B cell (primary cell): ENCODE data around the gene CNKSR3. TPM values are rescaled to one million over a fixed set of nuclear protein-coding genes. Genes with fewer than 3 reads are reported as not detected.

Source experiments
- ATAC-seq: fragments of 200-7000 bp; cut with Tn5 transposase; one replicate; pipeline ENCODE4 v1.10.0; 2021; ENCODE audit warnings: low read depth, mild to moderate bottlenecking, moderate number of reproducible peaks, moderate library complexity
- CTCF ChIA-PET: fragments of 350-600 bp; sonication (Branson Sonifier 250); formaldehyde crosslinking; loops from one replicate; lab custom pipeline; 2021; ENCODE audit warnings: antibody characterized with exemption, inconsistent platforms; lab: Charles Lee
- POLR2A ChIA-PET: fragments of 350-600 bp; sonication (Branson Sonifier 250); formaldehyde crosslinking; loops from one replicate; lab custom pipeline; 2021; ENCODE audit warnings: antibody characterized with exemption; lab: Charles Lee
- DNase-seq: peaks from one replicate; pipeline ENCODE4 v3.0.0; 2013
- H2AFZ ChIP-seq: 2 replicates; pipeline ENCODE4 v1.6.1; 2012; ENCODE audit warnings: mild to moderate bottlenecking, low read depth, low read length; ENCODE audit not compliant: insufficient read depth, poor library complexity, severe bottlenecking
- H3K27ac ChIP-seq, 2 donors: 1 replicate in 1 of 2; 2 replicates in 1 of 2; pipeline ENCODE4 v1.5.1; 2012 to 2013; ENCODE audit warnings: low read length in 2 of 2, mild to moderate bottlenecking in 2 of 2, moderate library complexity in 1 of 2
- H3K27me3 ChIP-seq, 4 experiments: fragments of 200-600 bp in 1 of 4; sonication (generic) in 1 of 4; replicated peaks in 1 of 4; 1 replicate in 2 of 4; 2 replicates in 2 of 4; pipeline versions ENCODE4 v1.6.1 to v1.7.0; 2013 to 2016; ENCODE audit warnings: low read length in 3 of 4, mild to moderate bottlenecking in 2 of 4, mixed read lengths in 1 of 4, moderate library complexity in 1 of 4; ENCODE audit not compliant: insufficient read depth in 4 of 4, control insufficient read depth in 3 of 4; ENCODE audit errors: control extremely low read depth in 1 of 4
- H3K36me3 ChIP-seq, 2 experiments: replicated peaks in 1 of 2; 1 replicate in 1 of 2; 2 replicates in 1 of 2; pipeline versions ENCODE4 v1.6.1 to v1.7.1; 2013; ENCODE audit warnings: low read length in 1 of 2; ENCODE audit not compliant: insufficient read depth in 2 of 2, control insufficient read depth in 1 of 2; ENCODE audit errors: control extremely low read depth in 1 of 2, extremely low read depth in 1 of 2
- H3K4me1 ChIP-seq, 2 donors: fragments of 200-600 bp in 1 of 2; sonication (generic) in 1 of 2; 1 replicate in 1 of 2; 2 replicates in 1 of 2; pipeline versions ENCODE4 v1.5.1 to v1.6.1; 2013 to 2017; ENCODE audit warnings: low read length in 2 of 2; ENCODE audit not compliant: control insufficient read depth in 2 of 2, insufficient read depth in 2 of 2
- H3K4me2 ChIP-seq: replicated peaks from 2 replicates; pipeline ENCODE3; 2012; ENCODE audit warnings: mild to moderate bottlenecking, low read depth, low read length; ENCODE audit not compliant: poor library complexity, severe bottlenecking
- H3K4me3 ChIP-seq, 5 experiments: fragments of 200-600 bp in 1 of 5; sonication (generic) in 1 of 5; 1 replicate in 3 of 5; 2 replicates in 2 of 5; pipeline versions ENCODE4 v1.5.1 to v1.7.0; 2011 to 2016; ENCODE audit warnings: low read length in 4 of 5, mild to moderate bottlenecking in 4 of 5, low read depth in 2 of 5, control low read depth in 1 of 5, moderate library complexity in 1 of 5; ENCODE audit not compliant: insufficient read depth in 1 of 5; ENCODE audit errors: control extremely low read depth in 1 of 5, extremely low read depth in 1 of 5
- H3K79me2 ChIP-seq: fragments of 200-600 bp; sonication (generic); one replicate; pipeline ENCODE4 v1.6.0; 2016; ENCODE audit warnings: low read length; ENCODE audit not compliant: control insufficient read depth, insufficient read depth
- H3K9ac ChIP-seq: fragments of 200-600 bp; sonication (generic); 2 replicates; pipeline ENCODE4 v1.6.1; 2017; ENCODE audit warnings: mild to moderate bottlenecking, low read length, moderate library complexity
- H3K9me3 ChIP-seq, 3 donors: one replicate each; pipeline versions ENCODE4 v1.6.1 to v1.7.1; 2013; ENCODE audit warnings: low read length in 2 of 3; ENCODE audit not compliant: control insufficient read depth in 2 of 3, insufficient read depth in 1 of 3; ENCODE audit errors: control extremely low read depth in 1 of 3
- H4K20me1 ChIP-seq: 2 replicates; pipeline ENCODE4 v1.6.0; 2012; ENCODE audit warnings: mild to moderate bottlenecking, low read length; ENCODE audit not compliant: insufficient read depth, control insufficient read depth, poor library complexity, severe bottlenecking
- H3K27ac Mint-ChIP-seq: one replicate; pipeline ENCODE4 v1.8.0; 2021; ENCODE audit warnings: mixed read lengths
- H3K27me3 Mint-ChIP-seq: one replicate; pipeline ENCODE4 v1.8.0; 2021; ENCODE audit warnings: mixed read lengths
- H3K4me1 Mint-ChIP-seq: one replicate; pipeline ENCODE4 v1.8.0; 2021; ENCODE audit warnings: mixed read lengths
- H3K4me3 Mint-ChIP-seq: one replicate; pipeline ENCODE4 v1.8.0; 2021; ENCODE audit warnings: mixed read lengths
- H3K9me3 Mint-ChIP-seq: one replicate; pipeline ENCODE4 v1.8.0; 2022; ENCODE audit warnings: mixed read lengths; ENCODE audit not compliant: insufficient read depth
- CTCF ChIP-seq: fragments of 200-600 bp; IDR thresholded peaks from one replicate; pipeline ENCODE4 v1.8.0; 2022; ENCODE audit warnings: antibody characterized with exemption, mild to moderate bottlenecking
- EZH2 ChIP-seq: IDR thresholded peaks from 2 replicates; pipeline ENCODE4 v1.6.1; 2012; ENCODE audit warnings: borderline replicate concordance, low read depth, mild to moderate bottlenecking, moderate library complexity, low read length; ENCODE audit not compliant: insufficient read depth, poor library complexity, severe bottlenecking
- WGBS: methylation state at CpG from one replicate; pipeline ENCODE4 v1.1.5; 2013; ENCODE audit warnings: missing lambda C conversion rate; ENCODE audit not compliant: insufficient coverage; 5-methylcytosine and 5-hydroxymethylcytosine counted together
- intact Hi-C: fragments of 100-400 bp; cut with micrococcal nuclease; formaldehyde crosslinking; loops from one replicate; pipeline ENCODE4 v1.10.0; 2022
- polyA plus RNA-seq: library from polyadenylated mRNA; depleted of rRNA; stranded (reverse); fragments of >200 nt; gene quantifications from 2 replicates; pipeline ENCODE4 v1.2.3, GENCODE V29; 2012
- total RNA-seq, 2 donors: library from RNA; stranded (reverse); fragments of 120-200 nt in 1 of 2; gene quantifications; 1 replicate in 1 of 2; 2 replicates in 1 of 2; pipeline versions ENCODE4 v1.2.3 to v1.2.4, GENCODE V29; 2013 to 2022

CNKSR3 gene
- total and polyA plus RNA-seq, 2 donors (not counting 1 experiment from before 2014, with no cell fraction given): not detected

GRCh38 chr6:154427446-154427845, 83.0 kb downstream of the CNKSR3 start:
- ChIA-PET CTCF (no interaction called here), POLR2A (no interaction called here)
- TF ChIP-seq EZH2: no peak
- TF ChIP-seq CTCF: no peak
- H3K4me1 ChIP-seq: no peaks in the 10 kb centered on the region
- H3K9ac ChIP-seq: no peak overlapping the region
- ATAC-seq (no peak), DNase-seq (no peak)
- H3K27ac ChIP-seq: no peak overlapping the region
- H3K79me2 ChIP-seq: no peaks in the 10 kb centered on the region
- no peaks in the 10 kb centered on the region for H3K9me3 ChIP-seq
- H3K4me2 ChIP-seq: no peak overlapping the region
- H3K27me3 Mint-ChIP-seq: no peaks in the 10 kb centered on the region
- no peaks in the 10 kb centered on the region for H3K27me3 ChIP-seq
- H2AFZ ChIP-seq: no peak overlapping the region
- H3K27ac Mint-ChIP-seq: no peak overlapping the region
- no peak overlapping the region for H3K4me3 ChIP-seq
- no peaks in the 10 kb centered on the region for H3K36me3 ChIP-seq
- H3K4me3 Mint-ChIP-seq: no peak overlapping the region
- intact Hi-C loops: no loop called here
- H4K20me1 ChIP-seq: no peaks in the 10 kb centered on the region
- no peaks in the 10 kb centered on the region for H3K9me3 Mint-ChIP-seq
- H3K4me1 Mint-ChIP-seq: no peaks in the 10 kb centered on the region

DNA sequence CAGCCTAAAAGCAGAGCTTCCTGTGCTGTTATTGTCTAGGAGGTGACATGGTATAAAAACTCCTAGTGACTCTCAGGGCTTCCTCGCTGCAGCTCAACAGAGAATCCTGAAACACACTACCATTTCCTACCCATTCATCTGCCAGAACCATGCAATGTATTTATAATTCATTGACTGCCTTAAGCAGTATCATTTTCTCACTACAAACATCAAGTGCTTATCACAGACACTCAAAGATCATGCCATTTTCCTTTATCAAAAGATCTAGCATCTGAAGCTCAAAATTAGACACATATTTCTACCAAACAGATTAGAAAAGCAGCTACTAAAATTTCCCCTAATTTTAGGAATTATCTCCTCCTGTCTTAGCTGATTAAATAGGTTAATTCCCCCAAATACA, 83.5 kb downstream of the CNKSR3 start:
- POLR2A ChIA-PET: no interaction called here
- TF ChIP-seq EZH2: no peak

More for the DNA sequence above, 83.5 kb downstream of the CNKSR3 start:
- H3K27me3 ChIP-seq: no peaks in the 10 kb centered on the region
- ATAC-seq (no peak), DNase-seq (no peak)
- intact Hi-C loops: no loop called here
- no peaks in the 10 kb centered on the region for H3K79me2 ChIP-seq
- H3K27me3 Mint-ChIP-seq: no peaks in the 10 kb centered on the region
- no peak overlapping the region for H2AFZ ChIP-seq
- H4K20me1 ChIP-seq: no peaks in the 10 kb centered on the region
- no peak overlapping the region for H3K9ac ChIP-seq
- no peaks in the 10 kb centered on the region for H3K9me3 ChIP-seq
- no peaks in the 10 kb centered on the region for H3K4me1 Mint-ChIP-seq
- H3K27ac Mint-ChIP-seq: no peak overlapping the region
- no peak overlapping the region for H3K27ac ChIP-seq
- no peaks in the 10 kb centered on the region for H3K36me3 ChIP-seq
- CTCF ChIA-PET: no interaction called here
- H3K4me3 ChIP-seq: no peak overlapping the region
- WGBS: 100% methylated on average over 1 of the region's 1 CpG
- H3K9me3 Mint-ChIP-seq: no peaks in the 10 kb centered on the region
- H3K4me3 Mint-ChIP-seq: no peak overlapping the region
- no peak overlapping the region for H3K4me2 ChIP-seq
- H3K4me1 ChIP-seq: no peaks in the 10 kb centered on the region
